IPS DF 6.9 (cell line): Measurements from ENCODE around the gene NT5DC4.
A peak's percentile ranks its signal among the peaks of the same experiment; 100 is the strongest.

Experiments
- DNase-seq: peaks from one replicate; pipeline ENCODE4 v3.0.0-alpha.2; 2013; ENCODE audit warnings: low read depth, low spot score
- H3K27ac ChIP-seq: one replicate; pipeline ENCODE4 v1.5.1; 2013; ENCODE audit warnings: low read length, control low read depth
- H3K27me3 ChIP-seq: 2 replicates; pipeline ENCODE4 v1.6.1; 2013; ENCODE audit warnings: mild to moderate bottlenecking, low read length; ENCODE audit not compliant: control insufficient read depth, insufficient read depth
- H3K36me3 ChIP-seq: 2 replicates; pipeline ENCODE4 v1.6.1; 2013; ENCODE audit warnings: low read length; ENCODE audit not compliant: control insufficient read depth, insufficient read depth
- H3K4me1 ChIP-seq: 2 replicates; pipeline ENCODE4 v1.6.1; 2013; ENCODE audit warnings: low read length; ENCODE audit not compliant: control insufficient read depth, insufficient read depth
- H3K4me3 ChIP-seq: 2 replicates; pipeline ENCODE4 v1.5.1; 2013; ENCODE audit warnings: mild to moderate bottlenecking, low read length
- H3K9me3 ChIP-seq: 2 replicates; pipeline ENCODE4 v1.6.1; 2013; ENCODE audit warnings: low read length, inconsistent platforms; ENCODE audit not compliant: control insufficient read depth, insufficient read depth
- WGBS: extraction: QIAGEN DNeasy Blood & Tissue Kit; methylation state at CpG from one replicate; pipeline ENCODE4 v1.1.7; 2013; ENCODE audit warnings: mixed read lengths, missing lambda C conversion rate; ENCODE audit not compliant: insufficient read length, insufficient coverage; 5-methylcytosine and 5-hydroxymethylcytosine counted together

NT5DC4 gene

DNA sequence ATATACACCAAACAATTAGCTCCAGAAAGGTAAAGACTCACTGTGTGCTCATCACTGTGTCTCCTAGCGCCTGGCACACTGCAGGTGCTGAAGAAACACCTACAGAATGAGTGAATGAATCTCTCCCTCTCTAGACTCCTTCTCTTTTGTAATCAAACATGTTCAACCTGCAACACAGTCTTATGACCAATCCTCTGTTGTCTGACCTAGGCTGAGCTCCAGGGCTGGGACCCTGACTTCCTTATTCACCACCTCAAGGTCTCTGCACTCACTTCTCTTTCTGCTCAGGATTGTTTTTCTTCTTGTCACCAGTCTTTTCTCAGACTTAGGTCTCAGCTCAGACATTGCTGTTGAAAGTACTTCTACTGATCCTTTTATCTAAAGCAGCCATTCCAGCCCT is 33.7 kb downstream of the NT5DC4 start:
- Histone ChIP-seq H3K27ac (no peak overlapping the region), H3K27me3 (no peaks in the 10 kb centered on the region), H3K36me3 (peaks cover 6% of the 10 kb centered on the region; the same call in 1 of the 2 replicates), H3K4me3 (no peak overlapping the region), H3K4me1 (no peaks in the 10 kb centered on the region), H3K9me3 (no peaks in the 10 kb centered on the region)
- DNase-seq, result no peak
- no CpG with 5 or more reads among the region's 1 CpG for WGBS

DNA sequence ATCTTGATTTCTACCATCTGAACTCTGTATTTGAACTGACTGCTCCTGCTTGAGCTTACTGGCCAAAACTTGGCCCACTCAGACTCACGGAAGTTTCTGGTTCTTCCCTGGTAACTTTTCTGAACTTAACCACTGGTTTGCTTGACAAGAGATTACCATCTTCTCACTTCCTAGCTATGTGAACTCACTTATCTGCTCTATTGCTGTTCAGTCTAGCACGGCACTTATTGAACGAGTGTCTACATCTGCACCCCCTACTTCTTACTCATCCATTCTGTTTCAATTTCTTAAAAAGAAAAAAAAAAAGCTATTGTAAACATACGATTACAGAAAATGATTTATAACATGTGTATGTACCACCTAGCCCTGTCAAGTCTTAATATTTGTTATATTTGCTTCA is 34.6 kb downstream of the NT5DC4 start:
- Histone ChIP-seq H3K4me3 (no peak overlapping the region), H3K9me3 (no peaks in the 10 kb centered on the region), H3K27me3 (no peaks in the 10 kb centered on the region), H3K4me1 (no peaks in the 10 kb centered on the region), H3K27ac (no peak overlapping the region), H3K36me3 (peaks cover 3% of the 10 kb centered on the region; the same call in 1 of the 2 replicates)
- no peak for DNase-seq
- WGBS, result no CpG with 5 or more reads among the region's 4 CpGs

DNA sequence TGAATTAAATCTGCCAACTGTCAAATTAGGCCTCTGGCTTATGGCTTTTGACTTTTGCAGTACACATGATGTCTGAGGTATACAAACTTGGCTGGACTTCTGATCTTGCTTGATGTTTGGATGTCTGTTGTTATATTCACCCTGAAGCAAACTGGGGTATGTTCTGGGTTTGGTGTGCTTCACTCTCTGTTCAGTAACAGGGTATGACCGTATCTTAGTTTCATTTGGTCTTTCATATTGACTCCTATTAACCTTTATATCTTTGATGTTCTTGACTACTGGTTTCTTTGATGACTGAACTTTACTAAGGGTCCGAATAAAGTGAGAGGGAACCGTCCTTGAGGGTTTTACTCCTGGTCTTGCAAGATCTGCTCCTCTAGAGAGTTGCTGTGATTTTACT is 35.4 kb downstream of the NT5DC4 start:
- no CpG with 5 or more reads among the region's 3 CpGs for WGBS
- H3K9me3 ChIP-seq, result no peaks in the 10 kb centered on the region
- no peaks in the 10 kb centered on the region for H3K27me3 ChIP-seq
- H3K4me1 ChIP-seq, result no peaks in the 10 kb centered on the region
- no peak for DNase-seq
- H3K27ac ChIP-seq, result no peak overlapping the region
- H3K36me3 ChIP-seq, result peaks cover 3% of the 10 kb centered on the region; the same call in 1 of the 2 replicates
- H3K4me3 ChIP-seq, result no peak overlapping the region

DNA sequence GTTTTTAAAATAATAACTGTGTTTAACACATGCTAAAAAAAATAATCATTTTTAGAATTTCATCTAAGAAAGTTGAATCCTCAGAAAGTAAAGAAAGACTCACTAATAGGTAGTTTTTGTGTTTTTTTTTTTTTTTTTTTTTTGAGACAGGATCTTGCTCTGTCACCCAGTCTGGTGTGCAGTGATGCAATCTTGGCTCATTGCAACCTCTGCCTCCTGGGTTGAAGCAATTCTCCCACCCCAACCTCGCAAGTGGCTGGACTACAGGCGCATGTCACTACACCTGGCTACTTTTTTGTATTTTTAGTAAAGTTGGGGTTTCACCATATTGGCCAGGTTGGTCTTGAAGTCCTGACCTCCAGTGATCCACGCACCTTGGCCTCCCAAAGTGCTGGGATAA is 36.4 kb downstream of the NT5DC4 start:
- no peak for DNase-seq
- Histone ChIP-seq H3K9me3 (no peaks in the 10 kb centered on the region), H3K4me1 (no peaks in the 10 kb centered on the region), H3K36me3 (peaks cover 3% of the 10 kb centered on the region; the same call in 1 of the 2 replicates), H3K4me3 (no peak overlapping the region), H3K27ac (no peak overlapping the region), H3K27me3 (no peaks in the 10 kb centered on the region)
- no CpG with 5 or more reads among the region's 3 CpGs for WGBS

DNA sequence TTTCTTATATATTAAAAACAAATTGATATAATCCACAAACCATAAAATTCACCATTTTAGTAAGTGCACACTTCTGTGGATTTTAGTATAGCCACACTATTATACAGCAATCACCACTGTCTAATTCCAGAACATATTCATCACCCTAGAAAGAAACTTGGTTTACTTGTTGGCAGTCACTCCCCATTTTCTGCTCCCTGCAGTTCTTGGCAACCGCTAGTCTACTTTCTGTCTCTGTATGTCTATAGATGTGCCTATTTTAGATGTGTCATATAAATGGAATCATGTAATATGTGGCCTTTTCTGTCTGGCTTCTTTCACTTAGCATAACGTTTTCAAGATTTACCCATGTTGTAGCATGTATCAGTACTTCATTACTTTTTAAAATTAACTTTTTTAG is 37.9 kb downstream of the NT5DC4 start:
- H3K36me3 ChIP-seq, result peaks cover 3% of the 10 kb centered on the region; the same call in 1 of the 2 replicates
- no peaks in the 10 kb centered on the region for H3K9me3 ChIP-seq
- no peaks in the 10 kb centered on the region for H3K27me3 ChIP-seq
- no peak for DNase-seq
- H3K27ac ChIP-seq, result no peak overlapping the region
- H3K4me3 ChIP-seq, result no peak overlapping the region
- WGBS, result no CpG with 5 or more reads among the region's 2 CpGs
- H3K4me1 ChIP-seq, result 0 out of 2 replicates have a peak, but pooled peaks cover 1% of the 10 kb centered on the region

DNA sequence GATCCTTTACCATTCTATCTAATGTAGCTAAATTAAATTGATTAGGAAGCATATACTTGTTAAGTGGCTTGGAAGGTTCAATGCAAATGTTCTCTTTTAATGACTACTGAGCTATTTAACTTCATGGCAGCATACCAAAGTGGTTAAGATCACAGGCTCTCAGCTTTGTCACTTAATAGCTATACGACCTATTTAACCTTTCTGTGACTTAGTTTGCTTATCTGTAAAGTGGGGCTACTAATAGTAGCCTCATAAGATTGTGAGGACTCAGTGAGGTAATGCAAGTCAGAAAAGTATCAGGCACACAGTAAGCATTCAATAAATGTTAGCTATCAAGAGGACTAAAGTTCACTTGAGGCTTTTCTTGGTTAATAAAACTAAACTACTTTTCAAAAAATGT is 39.3 kb downstream of the NT5DC4 start:
- DNase-seq, result no peak
- Histone ChIP-seq H3K27ac (no peak overlapping the region), H3K27me3 (no peaks in the 10 kb centered on the region), H3K36me3 (no peaks in the 10 kb centered on the region; the same call in 1 of the 2 replicates), H3K4me1 (0 out of 2 replicates have a peak, but pooled peaks cover 1% of the 10 kb centered on the region), H3K4me3 (no peak overlapping the region), H3K9me3 (no peaks in the 10 kb centered on the region)
- no CpG with 5 or more reads among the region's 1 CpG for WGBS

DNA sequence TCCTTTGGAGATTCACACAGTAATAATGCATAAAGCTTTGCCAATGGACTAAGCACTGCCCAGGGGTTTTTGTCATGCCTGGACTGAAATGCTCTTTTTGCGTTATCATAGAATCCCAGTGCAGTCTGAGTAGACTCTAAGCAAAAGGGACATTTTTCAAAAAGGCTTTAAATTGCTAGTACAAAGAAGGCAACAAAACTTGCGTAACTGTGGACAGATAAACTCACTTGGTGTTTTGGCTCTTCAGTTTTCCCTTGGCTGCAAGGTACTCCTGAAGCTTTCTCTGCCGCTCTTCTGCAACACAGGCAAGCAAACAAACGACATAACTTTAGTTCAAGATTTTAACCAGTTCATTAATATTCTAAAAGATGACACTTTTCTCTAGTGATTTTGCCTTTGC is 41.5 kb downstream of the NT5DC4 start:
- H3K9me3 ChIP-seq, result no peaks in the 10 kb centered on the region
- no peak for DNase-seq
- no CpG with 5 or more reads among the region's 4 CpGs for WGBS
- H3K27me3 ChIP-seq, result no peaks in the 10 kb centered on the region
- H3K4me1 ChIP-seq, result 0 out of 2 replicates have a peak, but pooled peaks cover 1% of the 10 kb centered on the region
- H3K4me3 ChIP-seq, result no peak overlapping the region
- no peak overlapping the region for H3K27ac ChIP-seq
- no peaks in the 10 kb centered on the region; the same call in 1 of the 2 replicates for H3K36me3 ChIP-seq

DNA sequence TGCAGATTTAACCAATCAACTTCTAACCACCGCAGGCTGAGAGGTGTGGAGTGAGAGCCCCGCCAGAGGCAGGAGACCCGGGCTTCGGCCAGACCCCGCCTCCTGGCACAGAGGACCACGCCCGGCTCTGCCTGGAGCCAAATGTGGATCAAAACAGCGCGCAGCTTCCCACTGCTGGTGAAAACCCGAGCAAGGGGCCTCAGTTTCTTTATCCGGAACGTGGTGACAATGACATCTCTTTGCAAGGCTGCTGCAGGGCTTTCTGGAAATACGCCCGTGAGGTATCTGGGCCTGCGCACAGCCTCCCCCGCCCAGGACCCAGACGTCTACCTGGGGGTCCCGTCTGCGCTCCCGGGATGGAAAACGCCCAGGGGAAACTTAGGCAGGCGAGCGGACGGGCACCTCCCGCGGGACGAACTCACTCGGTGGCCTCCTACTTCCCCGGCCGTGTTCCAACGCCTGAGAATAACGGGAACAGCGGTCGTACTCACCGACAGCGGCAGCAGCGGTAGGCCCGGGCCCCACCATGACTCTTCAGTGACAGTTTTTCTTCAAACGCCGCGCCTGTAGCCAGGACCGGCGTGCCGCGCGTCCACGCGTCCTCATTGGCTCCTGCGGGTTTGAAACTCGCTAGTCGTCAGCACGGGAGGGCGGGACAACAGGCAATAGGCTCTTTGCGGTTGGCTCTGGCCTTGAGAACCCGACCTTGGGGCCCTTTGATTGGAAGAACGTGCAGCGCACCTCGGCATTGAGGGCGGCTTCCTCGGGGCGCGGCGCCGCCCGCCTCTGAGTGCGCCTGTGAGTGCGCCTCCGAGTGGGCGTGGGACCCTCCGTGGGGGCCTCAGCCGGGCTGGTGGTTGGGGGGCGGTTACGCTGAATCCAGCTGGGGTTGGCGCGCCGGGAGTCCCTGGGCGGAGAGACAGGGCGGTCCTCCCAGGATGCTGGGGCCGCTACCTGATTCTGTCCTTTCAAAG is 43.5 kb downstream of the NT5DC4 start, which contains the start of gene CKAP2L:
Gene CKAP2L, minus strand, starts transcription at position 539 of the 974 bp plus-strand sequence. Its CDS starts 11 bp downstream, at position 528.
- Histone ChIP-seq H3K27ac (no peak within 1 kb of the TSS), H3K4me1 (0 out of 2 replicates have a peak, but pooled peaks cover 1% of the 10 kb centered on the region), H3K36me3 (no peaks in the 10 kb centered on the region; the same call in 1 of the 2 replicates), H3K27me3 (no peaks in the 10 kb centered on the region), H3K4me3 (peak within 1 kb of the TSS; percentile 80; the same call in 1 of the 2 replicates), H3K9me3 (no peaks in the 10 kb centered on the region)
- no CpG with 5 or more reads among the region's 79 CpGs for WGBS
- peak; percentile 95 for DNase-seq

DNA sequence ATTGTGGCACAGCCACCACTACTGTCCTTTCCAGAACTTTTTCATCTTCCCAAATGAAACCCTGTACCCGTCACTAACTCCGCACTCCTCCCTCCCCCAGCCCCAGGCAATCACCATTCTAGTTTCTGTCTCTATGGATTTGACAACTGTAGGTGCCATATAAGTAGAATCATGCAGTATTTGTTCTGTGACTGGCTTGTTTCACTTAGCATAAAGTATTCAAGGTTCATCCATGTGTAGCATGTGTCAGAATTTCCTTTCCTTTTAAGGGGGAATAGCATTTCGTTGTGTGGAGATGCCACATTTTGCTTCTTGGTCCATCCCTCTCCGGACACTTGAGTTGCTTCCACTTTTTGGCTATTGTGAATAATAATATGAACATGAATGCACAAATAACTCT is 44.4 kb downstream of the NT5DC4 start:
- H3K27ac ChIP-seq, result no peak overlapping the region

DNA sequence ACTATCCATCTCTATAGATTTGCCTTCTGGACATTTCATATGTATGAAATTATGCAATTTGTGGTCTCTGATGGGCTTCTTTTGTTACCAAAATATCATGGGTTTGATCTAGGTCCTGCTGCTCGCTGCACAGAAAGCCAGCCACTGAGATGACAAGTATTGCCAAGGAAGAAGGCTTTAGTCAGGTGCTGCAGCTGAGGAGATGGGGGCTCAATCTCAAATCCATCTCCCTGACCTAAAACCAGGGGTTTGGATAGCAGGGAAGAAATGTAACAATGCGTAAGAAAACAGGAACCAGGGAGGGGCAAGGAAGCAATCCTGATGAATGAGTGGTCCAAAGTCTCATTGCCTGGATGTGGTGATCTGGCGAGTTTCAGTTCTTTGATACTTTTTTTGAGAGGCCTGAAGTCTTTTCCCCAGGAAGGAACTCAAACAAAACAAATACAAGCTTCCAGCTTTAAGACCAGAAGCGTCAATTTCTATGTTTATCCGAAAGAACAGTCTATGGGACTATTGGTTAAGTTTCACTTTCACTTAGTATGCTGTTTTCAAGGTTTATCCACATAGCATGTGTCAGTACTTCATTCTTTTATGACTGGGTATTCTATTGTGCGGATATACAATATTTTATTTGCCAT is 47.0 kb downstream of the NT5DC4 start:
- no peaks in the 10 kb centered on the region for H3K36me3 ChIP-seq
- H3K4me1 ChIP-seq, result 0 out of 2 replicates have a peak, but pooled peaks cover 1% of the 10 kb centered on the region
- no peak for DNase-seq
- WGBS, result no CpG with 5 or more reads among the region's 6 CpGs
- no peaks in the 10 kb centered on the region for H3K27me3 ChIP-seq
- no peak overlapping the region for H3K27ac ChIP-seq
- H3K9me3 ChIP-seq, result no peaks in the 10 kb centered on the region
- no peak overlapping the region for H3K4me3 ChIP-seq

More for the DNA sequence above, 44.4 kb downstream of the NT5DC4 start:
- no CpG with 5 or more reads among the region's 4 CpGs for WGBS
- H3K36me3 ChIP-seq, result no peaks in the 10 kb centered on the region
- H3K9me3 ChIP-seq, result no peaks in the 10 kb centered on the region
- H3K27me3 ChIP-seq, result no peaks in the 10 kb centered on the region
- DNase-seq, result no peak
- no peak overlapping the region; the same call in 1 of the 2 replicates for H3K4me3 ChIP-seq
- H3K4me1 ChIP-seq, result 0 out of 2 replicates have a peak, but pooled peaks cover 1% of the 10 kb centered on the region
